ENCODE measurements around the gene CAMK1D.

Gene CAMK1D

DNA sequence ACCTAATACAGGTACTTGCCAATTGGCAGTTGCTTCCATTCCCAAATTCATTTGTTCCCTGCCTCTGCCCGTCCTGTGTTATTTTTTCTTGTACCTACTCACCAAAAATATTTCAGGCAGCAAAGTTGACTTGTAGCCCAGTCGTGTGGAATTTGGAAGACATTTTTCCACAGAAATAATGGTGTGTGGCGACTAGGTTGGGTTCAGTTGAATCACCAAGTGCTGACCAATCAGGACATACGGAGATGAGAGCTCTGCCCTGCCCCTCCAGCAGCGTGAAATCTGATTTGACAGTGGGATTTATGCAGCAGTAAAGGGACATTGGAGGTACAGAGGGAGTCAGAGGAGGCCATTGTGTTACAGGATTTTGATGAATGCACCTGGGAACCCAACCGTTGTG is 435.3 kb downstream of the CAMK1D start:
- TF ChIP-seq, protein P1, sequence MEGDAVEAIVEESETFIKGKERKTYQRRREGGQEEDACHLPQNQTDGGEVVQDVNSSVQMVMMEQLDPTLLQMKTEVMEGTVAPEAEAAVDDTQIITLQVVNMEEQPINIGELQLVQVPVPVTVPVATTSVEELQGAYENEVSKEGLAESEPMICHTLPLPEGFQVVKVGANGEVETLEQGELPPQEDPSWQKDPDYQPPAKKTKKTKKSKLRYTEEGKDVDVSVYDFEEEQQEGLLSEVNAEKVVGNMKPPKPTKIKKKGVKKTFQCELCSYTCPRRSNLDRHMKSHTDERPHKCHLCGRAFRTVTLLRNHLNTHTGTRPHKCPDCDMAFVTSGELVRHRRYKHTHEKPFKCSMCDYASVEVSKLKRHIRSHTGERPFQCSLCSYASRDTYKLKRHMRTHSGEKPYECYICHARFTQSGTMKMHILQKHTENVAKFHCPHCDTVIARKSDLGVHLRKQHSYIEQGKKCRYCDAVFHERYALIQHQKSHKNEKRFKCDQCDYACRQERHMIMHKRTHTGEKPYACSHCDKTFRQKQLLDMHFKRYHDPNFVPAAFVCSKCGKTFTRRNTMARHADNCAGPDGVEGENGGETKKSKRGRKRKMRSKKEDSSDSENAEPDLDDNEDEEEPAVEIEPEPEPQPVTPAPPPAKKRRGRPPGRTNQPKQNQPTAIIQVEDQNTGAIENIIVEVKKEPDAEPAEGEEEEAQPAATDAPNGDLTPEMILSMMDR (IDR thresholded peaks at IDR 0.05; ENCODE audit: low read depth, low read length), result no peak
- H3K4me3 ChIP-seq (replicated peaks in 1 of 2; ENCODE audit: low read depth in 2 of 2, low read length in 2 of 2), result no peak overlapping the region
- DNase-seq (ENCODE audit: low read depth in 2 of 2), result no peak

DNA sequence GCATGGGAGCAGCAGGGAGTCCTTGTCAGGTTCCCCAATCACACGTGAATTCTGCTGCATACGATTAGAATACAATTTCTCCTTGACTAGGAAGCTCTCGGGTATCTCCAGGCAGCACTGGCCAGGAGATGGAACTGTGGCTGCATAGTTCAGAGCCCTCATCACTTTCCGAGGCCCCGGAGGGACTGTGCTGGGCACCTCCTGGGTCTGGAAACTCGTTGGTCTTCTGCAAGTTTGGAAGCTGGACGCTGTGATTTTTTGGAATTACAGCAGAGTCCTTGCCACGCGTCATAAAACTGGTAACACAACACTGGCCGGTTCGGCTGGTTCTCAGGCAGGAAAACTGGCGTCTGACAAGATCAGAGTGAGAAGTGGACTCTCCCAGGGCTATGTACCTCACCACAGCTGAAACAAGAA is 436.1 kb downstream of the CAMK1D start:
- TF ChIP-seq, protein P1 (IDR thresholded peaks at IDR 0.05; ENCODE audit: low read depth, low read length), result no peak
- no peak overlapping the region for H3K4me3 ChIP-seq (replicated peaks in 1 of 2; ENCODE audit: low read depth in 2 of 2, low read length in 2 of 2)
- no peak for DNase-seq (ENCODE audit: low read depth in 2 of 2)

DNA sequence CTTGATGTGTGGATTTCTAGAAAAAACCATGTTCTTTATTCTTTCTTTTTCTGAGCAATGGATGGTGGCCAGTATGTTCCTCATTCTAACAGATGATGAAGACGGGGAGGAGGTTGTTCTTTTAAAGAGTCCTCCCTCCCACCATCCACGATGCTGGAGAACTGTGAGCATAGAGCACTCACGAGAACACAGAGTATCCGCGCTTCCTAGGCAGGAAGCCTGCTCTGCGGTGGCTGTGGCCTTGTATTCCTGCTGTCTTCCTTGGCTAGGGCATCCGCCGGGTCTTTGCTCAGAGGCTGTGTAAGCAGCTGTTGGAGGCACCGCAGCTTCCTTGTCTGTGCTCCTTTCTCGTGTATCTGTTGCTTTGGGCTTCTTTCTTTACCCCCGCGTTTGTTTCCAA is 437.9 kb downstream of the CAMK1D start:
- no peak for DNase-seq (ENCODE audit: low read depth in 2 of 2)
- no peak overlapping the region for H3K4me3 ChIP-seq (replicated peaks in 1 of 2; ENCODE audit: low read depth in 2 of 2, low read length in 2 of 2)
- TF ChIP-seq, protein P1 (IDR thresholded peaks at IDR 0.05; ENCODE audit: low read depth, low read length), result no peak

DNA sequence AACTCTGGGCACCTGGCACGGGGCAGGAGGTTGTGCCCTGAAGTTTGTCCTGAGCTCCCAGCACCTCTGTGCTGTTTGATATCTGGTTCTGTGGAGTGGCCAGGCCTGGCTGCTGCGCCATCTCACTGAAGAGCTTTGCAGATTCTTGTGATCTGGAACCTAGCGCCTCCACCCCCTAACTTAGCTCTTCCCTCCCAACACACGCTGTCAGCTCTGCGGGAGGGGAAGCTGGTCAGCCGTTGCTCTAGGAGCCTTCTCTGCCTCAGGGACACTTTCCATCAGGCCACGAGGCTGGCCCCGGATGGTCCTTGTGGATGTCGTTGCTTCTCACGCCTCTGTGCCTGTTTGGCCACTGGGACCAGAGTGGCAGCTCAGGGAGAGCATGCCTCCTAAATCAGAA is 438.9 kb downstream of the CAMK1D start:
- TF ChIP-seq, protein P1 (IDR thresholded peaks at IDR 0.05; ENCODE audit: low read depth, low read length), result no peak
- no peak for DNase-seq (ENCODE audit: low read depth in 2 of 2)
- H3K4me3 ChIP-seq (replicated peaks in 1 of 2; ENCODE audit: low read depth in 2 of 2, low read length in 2 of 2), result no peak overlapping the region

DNA sequence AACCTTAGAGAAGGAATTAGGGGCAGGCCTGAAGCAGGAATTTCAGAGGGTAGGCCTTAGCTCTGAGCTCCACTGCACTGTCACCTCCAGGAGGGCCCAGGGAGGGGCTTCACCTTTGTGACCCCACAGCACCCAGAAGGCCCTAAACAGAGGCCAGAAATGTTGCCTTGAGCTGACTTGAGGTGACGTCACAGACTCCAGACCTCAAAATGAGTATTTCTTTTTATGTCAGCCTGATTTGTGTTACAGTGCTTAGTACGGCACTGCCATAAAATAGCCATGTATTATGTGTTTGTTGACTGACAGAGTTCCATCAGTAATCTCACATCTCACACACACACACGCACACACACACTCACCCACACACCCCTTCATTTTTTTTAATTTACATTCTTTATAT is 440.9 kb downstream of the CAMK1D start:
- no peak overlapping the region for H3K4me3 ChIP-seq (replicated peaks in 1 of 2; ENCODE audit: low read depth in 2 of 2, low read length in 2 of 2)
- TF ChIP-seq, protein P1 (IDR thresholded peaks at IDR 0.05; ENCODE audit: low read depth, low read length), result no peak
- no peak for DNase-seq (ENCODE audit: low read depth in 2 of 2)

DNA sequence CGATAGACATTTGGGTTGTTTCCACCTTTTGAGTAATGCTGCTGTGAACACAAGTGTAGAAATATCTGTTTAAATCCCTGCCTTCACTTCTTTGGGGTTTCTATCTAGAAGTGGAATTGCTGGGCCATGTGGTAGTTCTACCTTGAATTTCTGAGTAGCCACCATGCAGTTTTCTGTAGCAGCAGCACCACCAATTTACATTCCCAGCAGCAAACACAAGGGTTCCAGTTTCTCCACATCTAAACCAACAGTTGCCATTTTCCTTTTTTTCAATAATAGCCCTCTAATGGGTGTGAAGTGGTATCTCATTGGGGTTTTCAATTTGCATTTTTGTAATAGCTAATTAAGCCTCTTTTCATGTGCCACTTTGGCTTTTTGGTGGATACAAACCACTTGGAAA is 442.4 kb downstream of the CAMK1D start:
- TF ChIP-seq, protein P1 (IDR thresholded peaks at IDR 0.05; ENCODE audit: low read depth, low read length), result no peak
- no peak overlapping the region for H3K4me3 ChIP-seq (replicated peaks in 1 of 2; ENCODE audit: low read depth in 2 of 2, low read length in 2 of 2)
- no peak for DNase-seq (ENCODE audit: low read depth in 2 of 2)

DNA sequence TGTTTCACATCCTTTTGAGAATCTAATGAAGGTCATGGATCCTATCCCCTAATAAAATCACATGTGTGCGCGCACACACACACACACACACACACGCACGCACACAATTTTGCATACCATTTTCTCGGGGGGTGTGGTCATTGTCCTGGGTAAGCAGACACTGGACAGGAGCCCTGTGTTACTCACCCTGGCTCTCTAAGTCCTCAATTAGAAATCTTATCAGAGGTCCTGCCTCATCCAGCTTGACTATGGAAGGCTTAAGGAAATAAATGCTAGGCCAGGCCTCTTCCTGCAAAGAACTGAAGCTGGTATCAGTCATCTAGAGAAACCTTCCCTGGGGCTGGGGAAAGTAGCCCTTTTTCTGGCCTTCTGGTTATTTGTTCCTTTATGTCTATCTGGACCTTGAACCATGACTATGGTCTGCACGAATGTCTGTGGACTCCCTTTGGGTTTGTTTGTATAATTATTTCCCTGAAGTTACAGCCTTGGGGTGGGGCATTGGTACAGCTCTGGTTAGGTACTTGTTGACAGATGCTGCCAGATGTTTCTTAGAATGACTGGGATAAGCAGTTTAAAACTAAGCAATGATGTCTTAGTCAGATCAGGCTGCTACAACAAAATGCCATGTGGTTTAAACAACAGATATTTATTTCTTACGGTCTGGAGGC is 443.7 kb downstream of the CAMK1D start:
- TF ChIP-seq, protein P1 (IDR thresholded peaks at IDR 0.05; ENCODE audit: low read depth, low read length), result no peak
- H3K4me3 ChIP-seq (replicated peaks in 1 of 2; ENCODE audit: low read depth in 2 of 2, low read length in 2 of 2), result no peak overlapping the region
- DNase-seq (ENCODE audit: low read depth in 2 of 2), result no peak
